Ishikawa (cell line): ENCODE data around the gene HYOU1.

ENCODE experiments used
- CEBPB ChIP-seq: IDR thresholded peaks from 2 replicates; pipeline ENCODE4 v1.6.1; 2012
- CREB1 ChIP-seq: IDR thresholded peaks from 2 replicates; pipeline ENCODE4 v1.6.1; 2012; ENCODE audit warnings: low read depth
- EGR1 ChIP-seq: IDR thresholded peaks from 2 replicates; pipeline ENCODE4 v1.6.1; 2012
- EP300 ChIP-seq: IDR thresholded peaks from 2 replicates; pipeline ENCODE4 v1.6.1; 2012; ENCODE audit warnings: borderline replicate concordance
- FOXM1 ChIP-seq: IDR thresholded peaks from 2 replicates; pipeline ENCODE4 v1.6.1; 2012; ENCODE audit warnings: low read depth, borderline replicate concordance
- NFIC ChIP-seq: IDR thresholded peaks from 2 replicates; pipeline ENCODE4 v1.6.1; 2012
- RAD21 ChIP-seq: IDR thresholded peaks from 2 replicates; pipeline ENCODE4 v1.6.1; 2012; ENCODE audit warnings: low read depth
- REST ChIP-seq: IDR thresholded peaks from 2 replicates; pipeline ENCODE4 v1.6.1; 2012; ENCODE audit warnings: low read depth, mild to moderate bottlenecking
- TAF1 ChIP-seq: IDR thresholded peaks from 2 replicates; pipeline ENCODE4 v1.6.1; 2012; ENCODE audit warnings: low read depth, mild to moderate bottlenecking
- TCF12 ChIP-seq: IDR thresholded peaks from 2 replicates; pipeline ENCODE4 v1.6.1; 2012; ENCODE audit warnings: low read depth
- TEAD4 ChIP-seq: IDR thresholded peaks from 2 replicates; pipeline ENCODE4 v1.6.1; 2012
- YY1 ChIP-seq: IDR thresholded peaks from 2 replicates; pipeline ENCODE4 v1.6.1; 2012; ENCODE audit warnings: low read depth
- ZBTB7A ChIP-seq: IDR thresholded peaks from 2 replicates; pipeline ENCODE4 v1.6.1; 2012; ENCODE audit warnings: low read depth
- TF ChIP-seq, protein P1 (sequence below): IDR thresholded peaks from 2 replicates; pipeline ENCODE4 v1.6.1; 2012
- TF ChIP-seq, protein P2 (sequence below): IDR thresholded peaks from 2 replicates; pipeline ENCODE4 v1.6.1; 2012

HYOU1 gene

GRCh38 chr11:119054418-119054817 lies 2.6 kb downstream of the HYOU1 start:
- TF ChIP-seq REST (no peak), NFIC (no peak), RAD21 (no peak), TEAD4 (no peak), FOXM1 (no peak), CEBPB (no peak), EP300 (no peak), TCF12 (no peak)
- TF ChIP-seq, protein P1, sequence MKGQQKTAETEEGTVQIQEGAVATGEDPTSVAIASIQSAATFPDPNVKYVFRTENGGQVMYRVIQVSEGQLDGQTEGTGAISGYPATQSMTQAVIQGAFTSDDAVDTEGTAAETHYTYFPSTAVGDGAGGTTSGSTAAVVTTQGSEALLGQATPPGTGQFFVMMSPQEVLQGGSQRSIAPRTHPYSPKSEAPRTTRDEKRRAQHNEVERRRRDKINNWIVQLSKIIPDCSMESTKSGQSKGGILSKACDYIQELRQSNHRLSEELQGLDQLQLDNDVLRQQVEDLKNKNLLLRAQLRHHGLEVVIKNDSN: no peak
- TF ChIP-seq, protein P2, sequence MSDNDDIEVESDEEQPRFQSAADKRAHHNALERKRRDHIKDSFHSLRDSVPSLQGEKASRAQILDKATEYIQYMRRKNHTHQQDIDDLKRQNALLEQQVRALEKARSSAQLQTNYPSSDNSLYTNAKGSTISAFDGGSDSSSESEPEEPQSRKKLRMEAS: no peak

DNA sequence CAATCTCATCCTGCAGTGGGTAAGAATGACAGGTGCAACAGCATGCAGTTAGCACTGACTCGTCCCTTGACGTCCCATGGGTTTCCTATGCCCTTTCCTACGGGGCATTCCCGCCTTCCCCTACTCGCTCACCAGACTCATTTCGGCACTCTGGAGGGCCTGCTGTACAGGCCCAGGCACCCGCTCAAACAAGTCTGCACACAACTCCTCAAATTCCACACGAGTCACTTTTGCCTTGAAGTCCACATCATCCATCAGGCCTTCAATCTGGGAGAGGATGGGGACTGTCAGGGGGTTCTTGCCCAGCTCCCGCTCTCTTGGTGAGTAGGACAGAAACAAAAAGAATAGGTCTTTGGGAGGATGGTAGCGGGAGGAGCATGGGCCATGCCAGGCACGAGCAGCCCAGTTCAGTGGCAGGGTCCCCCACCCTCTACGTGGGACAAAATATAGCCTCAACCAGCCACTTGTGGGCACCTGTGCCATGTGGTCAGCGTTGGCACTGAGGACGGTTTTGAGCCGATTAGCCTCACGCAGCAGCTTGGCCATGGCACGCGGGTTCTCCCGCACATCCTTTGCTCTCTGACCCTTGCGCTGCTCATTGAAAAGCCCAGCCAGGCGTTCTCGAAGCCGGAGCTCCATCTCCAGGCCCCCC lies 4.7 kb downstream of the HYOU1 start:
- TF ChIP-seq ZBTB7A: no peak

DNA sequence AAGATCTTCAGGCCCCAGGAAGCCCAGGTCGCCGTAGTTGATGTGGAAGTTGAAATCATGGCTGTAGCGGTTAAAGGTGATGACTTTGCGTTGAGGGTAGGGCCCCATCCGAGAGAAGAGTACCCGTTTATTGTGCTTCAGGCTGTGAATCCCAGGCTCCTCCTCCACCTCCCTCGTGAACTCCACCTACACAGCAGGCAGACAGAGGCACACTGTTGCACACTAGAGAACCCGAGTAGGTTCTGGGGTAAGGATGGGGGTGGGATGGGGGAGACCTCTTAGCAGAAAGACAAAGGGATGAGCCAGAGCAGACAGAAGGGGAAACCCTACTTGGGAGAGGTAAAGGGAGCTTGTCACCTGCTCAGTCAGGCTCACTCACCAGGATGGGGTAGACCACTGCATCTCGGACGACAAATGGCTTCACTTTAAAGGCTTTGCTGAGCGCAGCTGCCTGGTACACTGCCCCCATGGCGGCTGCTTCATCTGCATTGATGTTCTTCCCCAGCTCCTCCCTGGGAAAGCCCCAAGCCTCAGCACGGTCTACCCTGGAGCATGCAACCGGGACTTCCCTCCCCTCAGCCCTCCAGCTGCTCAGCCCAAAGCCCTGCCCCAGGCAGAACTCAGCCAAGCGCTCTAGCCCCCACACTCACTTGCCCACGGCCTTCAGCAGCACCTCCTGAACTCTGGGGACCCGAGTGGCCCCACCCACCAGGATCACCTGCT lies 5.4 kb downstream of the HYOU1 start:
- TF ChIP-seq ZBTB7A: no peak
- no peak for TF ChIP-seq TEAD4
- no peak for TF ChIP-seq REST
- no peak for TF ChIP-seq NFIC
- no peak for TF ChIP-seq YY1
- no peak for TF ChIP-seq EP300
- no peak for TF ChIP-seq RAD21
- no peak for TF ChIP-seq TAF1
- no peak for TF ChIP-seq TCF12
- no peak for TF ChIP-seq CREB1
- no peak for TF ChIP-seq FOXM1
- no peak for TF ChIP-seq EGR1
- TF ChIP-seq CEBPB: no peak
- TF ChIP-seq, protein P2: no peak
- TF ChIP-seq, protein P1: no peak

DNA sequence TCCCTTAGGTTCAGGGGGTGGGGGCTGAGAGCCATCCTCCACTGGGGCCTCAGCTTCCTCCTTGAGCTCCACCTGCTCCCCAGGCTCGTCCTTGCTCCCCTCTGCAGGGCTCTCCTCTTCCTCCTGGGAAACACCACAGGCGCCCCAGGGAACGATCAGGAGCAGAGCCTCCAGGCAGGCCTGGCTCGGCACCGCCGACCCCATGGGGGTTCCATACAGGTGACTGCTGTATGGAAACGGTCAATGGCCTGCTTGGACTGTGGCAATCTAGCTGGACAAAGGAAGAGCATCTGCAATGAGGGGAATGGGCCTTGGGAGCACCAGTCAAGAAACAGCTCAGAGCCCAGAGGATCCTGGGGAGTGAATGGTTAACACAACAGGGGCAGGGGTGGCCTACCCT lies 7.9 kb downstream of the HYOU1 start:
- TF ChIP-seq, protein P2: no peak
- TF ChIP-seq TAF1 (no peak), TCF12 (no peak)

DNA sequence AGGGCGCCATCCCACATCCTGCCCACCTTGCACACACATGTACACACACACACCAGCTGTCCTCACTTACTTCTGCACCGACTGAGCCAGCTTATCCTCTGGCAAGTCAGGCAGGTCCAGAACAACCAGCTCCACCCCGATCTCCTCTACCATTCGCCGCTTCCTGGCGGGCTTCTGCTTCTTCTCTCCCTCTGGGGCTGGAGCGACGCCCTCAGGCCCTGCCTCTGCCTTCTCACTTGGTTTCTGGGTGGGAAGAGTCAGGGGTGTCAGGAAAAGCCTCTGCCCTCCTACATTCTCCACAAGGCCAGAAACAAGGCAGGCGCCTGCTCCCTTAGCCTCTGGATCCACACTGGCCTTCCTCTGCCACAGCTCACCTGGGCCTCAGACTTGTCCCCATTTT lies 8.4 kb downstream of the HYOU1 start:
- TF ChIP-seq, protein P1: no peak
- no peak for TF ChIP-seq TAF1
- no peak for TF ChIP-seq YY1
- no peak for TF ChIP-seq TEAD4
- TF ChIP-seq, protein P2: no peak
- TF ChIP-seq FOXM1: no peak
- no peak for TF ChIP-seq RAD21

GRCh38 chr11:119047205-119047604 lies 9.8 kb downstream of the HYOU1 start:
- TF ChIP-seq EP300 (no peak), FOXM1 (no peak), REST (no peak)
- TF ChIP-seq, protein P1: no peak
